Parietal lobe (tissue), 1 donor: Measurements from ENCODE around the gene TTC9C. TPM values are rescaled to one million over a fixed set of nuclear protein-coding genes. Genes with fewer than 3 reads are reported as not detected.

Source experiments
- total RNA-seq: library from RNA; depleted of rRNA; stranded (reverse); fragments of >200 nt; gene quantifications from one replicate; pipeline ENCODE4 v1.2.3, GENCODE V29; 2014

TTC9C gene, protein sequence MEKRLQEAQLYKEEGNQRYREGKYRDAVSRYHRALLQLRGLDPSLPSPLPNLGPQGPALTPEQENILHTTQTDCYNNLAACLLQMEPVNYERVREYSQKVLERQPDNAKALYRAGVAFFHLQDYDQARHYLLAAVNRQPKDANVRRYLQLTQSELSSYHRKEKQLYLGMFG
- 28.2 TPM for total RNA-seq

GRCh38 chr11:62728171-62728988 is at the start of gene TTC9C:
Gene TTC9C (plus strand): TSS chr11:62728486. CDS start chr11:62728849, 363 bp downstream.

DNA sequence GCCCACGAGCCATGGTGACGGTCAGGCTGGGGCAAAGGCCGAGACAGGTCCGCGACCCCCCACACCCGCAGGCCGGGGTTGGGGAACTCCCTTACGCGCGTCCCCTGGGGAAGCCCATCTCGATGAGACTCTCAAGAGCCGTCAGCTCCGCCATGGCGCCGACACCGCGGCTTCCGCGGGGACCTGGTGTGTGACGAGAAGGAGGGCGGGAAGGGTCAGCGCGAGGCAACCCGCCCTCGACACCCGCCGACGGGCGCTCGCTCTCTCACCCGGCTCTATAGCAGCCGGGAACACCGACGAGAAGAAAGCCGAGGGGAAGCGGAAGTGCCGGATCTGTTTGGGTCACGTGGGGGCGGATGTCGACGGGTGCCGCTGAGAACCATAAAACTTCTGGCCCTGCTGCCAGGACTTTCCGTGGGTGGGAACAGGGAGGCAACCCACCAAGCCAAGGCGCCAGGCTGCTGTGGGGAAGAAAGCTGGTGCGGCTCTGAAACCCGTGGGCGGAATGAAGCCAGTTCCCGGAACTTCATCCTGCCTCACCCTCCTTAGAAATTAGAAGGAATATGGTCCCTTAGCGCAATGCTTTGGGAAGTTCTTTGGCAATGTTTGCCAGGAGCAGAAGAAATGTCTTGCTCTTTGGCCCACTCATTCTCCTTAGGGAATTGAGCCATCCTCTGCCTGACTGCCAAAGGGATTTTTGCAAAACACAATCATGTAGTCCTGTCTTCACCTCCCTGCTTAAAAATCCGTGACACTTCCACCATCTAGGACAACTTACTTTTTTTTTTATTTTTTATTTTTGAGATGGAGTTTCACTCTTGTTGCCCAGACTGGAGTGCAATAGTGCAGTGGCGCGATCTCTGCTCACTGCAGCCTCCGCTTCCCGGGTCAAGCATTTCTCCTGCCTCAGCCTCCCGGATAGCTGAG is 49.3 kb upstream of the TTC9C start, which contains the start of gene UBXN1:
Gene UBXN1 (minus strand): TSS at position 304 of the 927 bp plus-strand sequence. CDS start 150 bp downstream, at position 154.

DNA sequence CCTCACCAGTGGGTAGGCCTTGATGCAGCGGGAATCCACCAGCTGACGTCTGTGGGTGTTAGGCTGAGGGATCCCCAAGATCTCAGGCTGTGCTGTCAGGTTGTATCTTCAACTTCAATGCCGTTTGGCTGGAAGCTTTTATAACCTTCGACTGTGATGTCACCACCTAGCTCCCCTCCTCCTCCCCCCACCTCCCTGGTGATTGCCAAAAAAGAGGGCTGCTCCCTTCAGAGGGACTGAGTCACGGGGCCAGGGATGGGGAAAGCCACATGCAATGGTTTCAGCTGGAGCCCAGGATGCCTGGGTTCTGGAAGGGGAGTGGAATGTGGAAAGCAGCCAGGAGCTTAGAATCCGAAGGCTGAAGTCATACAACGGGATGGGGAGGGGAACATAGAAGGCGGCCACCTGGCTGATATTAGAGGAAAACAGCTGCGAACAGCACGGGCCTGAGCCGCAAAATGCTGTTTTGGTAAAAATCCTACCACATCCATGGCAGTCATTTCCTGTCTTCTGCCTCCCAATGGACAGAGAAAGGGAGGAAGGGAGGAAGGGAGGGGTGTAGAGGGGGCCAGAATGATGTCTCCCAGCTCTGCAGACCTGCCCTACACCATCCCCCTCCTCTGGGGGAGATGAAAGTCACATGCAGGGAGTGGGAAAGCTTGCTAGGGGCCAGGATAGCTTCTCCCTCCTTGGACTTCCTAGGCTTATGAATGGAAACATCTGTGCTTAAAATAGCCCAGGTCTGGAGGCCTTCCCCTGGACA is 38.7 kb upstream of the TTC9C start, which contains the start of gene LRRN4CL:
Gene LRRN4CL (minus strand): TSS at position 110 of the 763 bp plus-strand sequence. CDS start 1,022 bp downstream, outside the sequence.

DNA sequence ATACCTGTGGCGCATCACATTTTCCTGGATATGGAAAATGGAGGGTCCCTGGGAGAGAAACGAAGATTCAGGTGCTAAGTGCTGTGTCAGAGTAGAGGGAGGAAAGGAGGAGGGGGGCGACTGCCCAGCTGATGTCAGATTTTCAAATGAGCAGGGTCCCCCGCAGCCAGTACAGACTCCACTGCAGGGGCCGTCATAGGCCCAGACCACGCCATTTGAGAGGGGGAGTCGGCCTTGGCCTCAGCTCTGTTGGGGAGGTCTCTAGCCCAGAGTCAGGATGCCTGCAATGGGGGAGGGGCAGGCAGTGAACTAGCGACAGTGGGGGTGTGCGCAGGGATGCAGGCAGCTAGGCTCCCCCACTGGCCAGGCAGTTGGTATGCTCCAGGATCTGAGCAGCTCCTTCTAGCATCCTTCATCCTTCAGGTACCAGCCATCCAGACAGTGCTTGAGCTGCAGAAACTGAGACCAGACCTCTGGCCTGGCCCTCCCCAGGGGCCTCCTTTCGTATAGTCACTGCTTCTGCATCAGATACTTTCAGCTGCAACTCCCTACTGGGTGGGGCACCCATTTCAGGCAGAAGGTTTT is 20.9 kb upstream of the TTC9C start, which contains the start of the genes BSCL2 and GNG3:
Gene BSCL2 (minus strand): TSS at position 148 of the 585 bp plus-strand sequence. CDS start 229 bp downstream, outside the sequence.
Gene GNG3 (plus strand): TSS at position 400 of the 585 bp plus-strand sequence. CDS start 620 bp downstream, outside the sequence.

DNA sequence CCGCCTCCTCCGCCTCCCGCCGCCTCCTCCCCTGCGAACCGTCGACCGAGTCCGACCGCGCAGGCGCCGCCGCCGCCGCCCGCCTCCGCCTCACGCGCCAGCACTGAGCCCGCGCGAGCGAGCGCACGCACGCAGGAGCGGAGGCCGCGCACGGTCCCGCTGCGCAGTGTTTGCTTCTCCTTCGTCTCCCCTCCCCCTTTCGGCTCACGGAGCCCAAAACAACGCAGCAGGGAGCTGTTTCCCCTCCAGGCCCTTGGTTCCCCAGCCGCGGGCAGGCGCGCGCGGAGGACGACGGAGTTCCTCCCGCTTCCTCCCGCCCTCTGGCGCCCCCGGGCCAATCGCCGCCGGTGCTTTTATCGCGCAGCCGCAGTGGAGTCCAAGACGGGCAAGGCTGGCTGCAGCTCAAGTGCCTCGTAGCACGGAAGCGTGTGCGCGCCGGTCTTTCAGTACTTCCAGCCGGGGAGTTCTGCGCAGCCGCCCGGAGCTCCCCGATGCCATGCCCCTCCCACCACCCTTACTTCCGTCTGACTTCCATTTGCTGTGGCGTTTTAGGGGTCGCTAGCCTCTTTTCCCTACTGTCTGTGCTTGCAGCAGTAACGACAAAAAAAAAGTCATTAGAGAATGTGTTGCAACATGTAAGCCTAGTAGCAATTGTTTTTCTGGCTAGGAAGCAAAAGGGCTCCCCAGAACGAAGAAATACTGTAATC is 968 bp upstream of the TTC9C start, which contains the start of gene HNRNPUL2:
Gene HNRNPUL2 (minus strand): TSS at position 293 of the 707 bp plus-strand sequence. CDS start 301 bp downstream, outside the sequence.

GRCh38 chr11:62753736-62754603 is 25.7 kb downstream of the TTC9C start, which contains the start of gene ZBTB3:
Gene ZBTB3 (minus strand): TSS chr11:62754160. CDS start chr11:62753664, 496 bp downstream.

GRCh38 chr11:62771144-62772021 is 43.1 kb downstream of the TTC9C start, which contains the start of gene TAF6L:
Gene TAF6L (plus strand): TSS chr11:62771396. CDS start chr11:62775784, 4,388 bp downstream.

DNA sequence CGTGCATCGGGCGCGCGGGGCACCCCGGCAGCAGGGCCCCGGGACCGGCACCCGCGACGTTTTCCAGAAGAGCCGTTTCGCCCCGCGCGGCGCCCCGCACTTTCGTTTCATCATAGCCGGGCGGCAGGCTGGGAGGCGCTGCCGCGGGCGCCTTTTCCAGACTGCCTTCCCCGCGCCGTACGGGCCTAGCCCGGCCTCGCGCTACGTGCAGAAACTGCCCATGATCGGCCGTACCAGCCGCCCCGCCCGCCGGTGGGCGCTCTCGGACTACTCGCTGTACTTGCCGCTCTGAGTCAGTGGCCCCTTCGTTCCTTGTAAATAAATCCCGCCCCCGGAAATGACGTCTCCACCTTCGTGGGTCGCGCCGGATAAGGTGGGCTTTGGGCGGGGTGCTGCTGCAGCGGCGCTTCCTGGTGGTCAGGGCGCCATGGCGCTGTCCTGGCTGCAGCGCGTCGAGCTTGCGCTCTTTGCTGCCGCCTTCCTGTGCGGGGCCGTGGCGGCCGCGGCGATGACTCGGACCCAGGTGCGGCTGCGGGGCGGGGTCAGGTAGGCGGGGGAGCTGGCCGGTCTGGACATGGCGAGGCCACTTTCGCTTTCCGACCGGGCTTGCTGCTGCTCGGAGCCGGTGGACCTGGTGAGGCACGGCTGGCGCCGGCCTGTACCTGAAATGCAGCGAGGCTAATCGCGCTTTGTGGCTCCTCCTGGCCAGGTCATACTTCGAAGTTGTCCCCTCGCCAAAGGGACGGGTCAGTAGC is 58.9 kb downstream of the TTC9C start, which contains the start of gene TMEM179B:
Gene TMEM179B (plus strand): TSS at position 398 of the 755 bp plus-strand sequence. CDS start 30 bp downstream, at position 428.

Other genes with a start within 250 kb of the TTC9C start
- 13.5 TPM for gene AHNAK, start 181.7 kb upstream of the TTC9C start, total RNA-seq
- 1,400 TPM for gene EEF1G, start 154.6 kb upstream of the TTC9C start, total RNA-seq
- 7.5 TPM for gene TUT1, start 137.0 kb upstream of the TTC9C start, total RNA-seq
- 139 TPM for gene MTA2, start 126.6 kb upstream of the TTC9C start, total RNA-seq
- 5.9 TPM for gene EML3, start 115.7 kb upstream of the TTC9C start, total RNA-seq
- 0.94 TPM for gene ROM1, start 115.2 kb upstream of the TTC9C start, total RNA-seq
- gene B3GAT3, start 106.5 kb upstream of the TTC9C start, total RNA-seq: 22.5 TPM
- 64.8 TPM for gene GANAB, start 81.9 kb upstream of the TTC9C start, total RNA-seq
- gene INTS5, start 75.2 kb upstream of the TTC9C start, total RNA-seq: 16.3 TPM
- gene C11orf98, start 63.3 kb upstream of the TTC9C start, total RNA-seq: 19.7 TPM
- gene CSKMT, start 63.2 kb upstream of the TTC9C start, total RNA-seq: 8.8 TPM
- gene UQCC3, start 56.8 kb upstream of the TTC9C start, total RNA-seq: 4.1 TPM
- gene LBHD1, start 56.2 kb upstream of the TTC9C start, total RNA-seq: 5.6 TPM
- 85.1 TPM for gene UBXN1, start 49.4 kb upstream of the TTC9C start, total RNA-seq
- gene LRRN4CL, start 39.0 kb upstream of the TTC9C start, total RNA-seq: 0.31 TPM
- 102 TPM for gene BSCL2, start 21.1 kb upstream of the TTC9C start, total RNA-seq
- 28.8 TPM for gene GNG3, start 20.8 kb upstream of the TTC9C start, total RNA-seq
- 30.0 TPM for gene HNRNPUL2, start 1.0 kb upstream of the TTC9C start, total RNA-seq
- gene ZBTB3, start 25.7 kb downstream of the TTC9C start, total RNA-seq: 13.8 TPM
- 60.1 TPM for gene POLR2G, start 33.1 kb downstream of the TTC9C start, total RNA-seq
- gene TAF6L, start 42.9 kb downstream of the TTC9C start, total RNA-seq: 16.0 TPM
- 22.8 TPM for gene TMEM179B, start 58.9 kb downstream of the TTC9C start, total RNA-seq
- 15.7 TPM for gene TMEM223, start 63.5 kb downstream of the TTC9C start, total RNA-seq
- gene NXF1, start 77.0 kb downstream of the TTC9C start, total RNA-seq: 33.2 TPM
- gene STX5, start 103.6 kb downstream of the TTC9C start, total RNA-seq: 40.1 TPM
- not detected for gene TEX54, start 104.4 kb downstream of the TTC9C start, total RNA-seq
- 45.7 TPM for gene WDR74, start 111.1 kb downstream of the TTC9C start, total RNA-seq
- gene SLC3A2, start 152.4 kb downstream of the TTC9C start, total RNA-seq: 76.7 TPM
- 12.8 TPM for gene CHRM1, start 192.9 kb downstream of the TTC9C start, total RNA-seq